Small intestine (tissue), 7 donors: Measurements from ENCODE around the gene GAMT. TPM values are rescaled to one million over a fixed set of nuclear protein-coding genes. Genes with fewer than 3 reads are reported as not detected.
"Not testable (repeated sequence)": the region's sequence is repeated elsewhere in the genome, so short reads cannot be mapped to it uniquely, and the experiment has no call there.

Experiments
- DNase-seq, 2 donors: peaks; one replicate each; pipeline versions ENCODE4 v3.0.0 to v3.0.0-alpha.2; 2013
- FAIRE-seq: peaks from 2 replicates; lab custom pipeline; 2012; peaks lifted over from hg19 to GRCh38; lab: Jason Lieb, UNC
- H3K27ac ChIP-seq, 3 donors: one replicate each; pipeline ENCODE4 v1.5.1; 2013; ENCODE audit warnings: low read length in 2 of 3, mild to moderate bottlenecking in 2 of 3, control low read depth in 1 of 3, inconsistent platforms in 1 of 3, low read depth in 1 of 3, moderate library complexity in 1 of 3
- H3K27me3 ChIP-seq, 3 donors: one replicate each; pipeline ENCODE4 v1.6.1; 2013; ENCODE audit warnings: low read length in 3 of 3, inconsistent platforms in 1 of 3; ENCODE audit not compliant: control insufficient read depth in 3 of 3, insufficient read depth in 3 of 3
- H3K36me3 ChIP-seq, 3 donors: one replicate each; pipeline ENCODE4 v1.6.1; 2013; ENCODE audit warnings: low read length in 3 of 3, inconsistent platforms in 1 of 3, low read depth in 1 of 3, mild to moderate bottlenecking in 1 of 3, moderate library complexity in 1 of 3; ENCODE audit not compliant: control insufficient read depth in 3 of 3, insufficient read depth in 2 of 3
- H3K4me1 ChIP-seq, 3 donors: one replicate each; pipeline ENCODE4 v1.6.1; 2013; ENCODE audit warnings: low read length in 2 of 3, inconsistent platforms in 1 of 3, low read depth in 1 of 3, mild to moderate bottlenecking in 1 of 3, moderate library complexity in 1 of 3; ENCODE audit not compliant: control insufficient read depth in 3 of 3, insufficient read depth in 2 of 3
- H3K4me3 ChIP-seq, 3 donors: one replicate each; pipeline ENCODE4 v1.5.1; 2013; ENCODE audit warnings: low read length in 3 of 3, control low read depth in 1 of 3, inconsistent platforms in 1 of 3, low read depth in 1 of 3, mild to moderate bottlenecking in 1 of 3, moderate library complexity in 1 of 3
- H3K9me3 ChIP-seq, 2 donors: one replicate each; pipeline ENCODE4 v1.6.1; 2013; ENCODE audit warnings: low read depth in 1 of 2, low read length in 1 of 2; ENCODE audit not compliant: control insufficient read depth in 2 of 2, insufficient read depth in 1 of 2
- WGBS, 3 donors: extraction: QIAGEN DNeasy Blood & Tissue Kit; methylation state at CpG; one replicate each; pipeline ENCODE4 v1.1.7; 2013; 5-methylcytosine and 5-hydroxymethylcytosine counted together
- polyA plus RNA-seq, 4 donors: library from polyadenylated mRNA; stranded (reverse) in 3 of 4; unstranded in 1 of 4; fragments of 200-250 nt in 3 of 4; fragments of 120-200 nt in 1 of 4; gene quantifications; one replicate each; pipeline versions ENCODE4 v1.2.1 to v1.2.3, GENCODE V29; 2013
- donor health status: healthy with polysubstance abuse.
- donor health status: control.
- donor health status: control.
- donor health status: Bipolar disorder and iron deficiency.
- donor health status: healthy.

GAMT gene
- polyA plus RNA-seq, 4 donors, result 1.1 to 25.7 (median 4.3) TPM

- H3K36me3 ChIP-seq, result peaks cover 17 to 98% (median 18%) of the 10 kb centered on the region in 3 donors
- H3K4me3 ChIP-seq, result no peak overlapping the region
- no peak for FAIRE-seq
- H3K27me3 ChIP-seq, result no peaks in the 10 kb centered on the region
- peak overlapping the region in 1 of 3 donors; percentile 47 for H3K27ac ChIP-seq
- no peak for DNase-seq
- peaks cover 0 to 32% (median 0%) of the 10 kb centered on the region in 3 donors for H3K4me1 ChIP-seq
- WGBS, 3 donors, result 88 to 93% (median 91%) methylated on average over 39 to 40 of the region's 40 CpGs
- no peaks in the 10 kb centered on the region for H3K9me3 ChIP-seq
Observed at GRCh38 chr19:1423436-1424191, 22.3 kb upstream of the GAMT start.

DNA sequence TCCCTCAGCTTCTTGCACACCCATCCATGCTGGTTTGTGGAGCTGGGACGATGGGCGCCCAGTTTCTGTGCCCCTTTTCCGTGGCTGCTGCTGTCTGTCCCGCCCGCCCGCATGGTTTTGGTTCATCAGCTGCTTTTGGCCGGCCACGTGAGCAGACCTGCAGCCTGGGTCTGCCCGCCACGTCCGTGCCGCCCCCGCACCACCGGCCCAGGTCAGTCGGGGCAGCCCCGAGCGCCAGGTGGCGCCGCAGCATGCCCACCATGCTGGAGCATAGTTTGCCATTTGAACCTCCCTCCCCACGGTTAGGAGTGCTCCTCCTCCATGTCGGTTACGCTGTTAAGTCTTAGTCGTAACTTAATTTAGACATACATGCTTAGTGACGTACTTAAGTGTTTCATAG, 21.6 kb upstream of the GAMT start:
- Histone ChIP-seq H3K9me3 (no peaks in the 10 kb centered on the region), H3K27ac (no peak overlapping the region), H3K27me3 (no peaks in the 10 kb centered on the region), H3K4me3 (no peak overlapping the region), H3K36me3 (peaks cover 16 to 98% (median 17%) of the 10 kb centered on the region in 3 donors), H3K4me1 (peaks cover 0 to 38% (median 0%) of the 10 kb centered on the region in 3 donors)
- no peak for DNase-seq
- FAIRE-seq, result no peak
- WGBS, 3 donors, result 87 to 94% (median 94%) methylated on average over 21 to 24 of the region's 24 CpGs

DNA sequence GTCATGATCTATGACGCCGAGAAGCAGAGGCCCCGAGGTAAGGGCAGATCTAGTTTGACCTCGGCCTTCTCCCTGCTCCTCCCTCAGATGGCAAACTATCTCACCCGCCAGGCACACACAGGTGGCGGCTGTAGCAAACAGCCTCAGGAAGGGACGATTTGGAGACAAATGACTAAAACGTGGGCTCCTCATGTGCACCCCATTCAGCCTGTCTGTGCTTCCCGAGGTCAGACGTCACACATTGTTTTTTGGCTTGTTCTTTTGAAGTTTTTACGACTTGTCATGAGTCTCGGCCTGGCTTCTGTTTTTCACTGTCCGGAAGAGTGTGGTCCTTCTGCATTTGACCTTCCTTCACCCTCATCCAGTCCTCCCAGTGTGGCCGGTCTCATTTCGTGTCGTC, 21.0 kb upstream of the GAMT start:
- no peak overlapping the region for H3K27ac ChIP-seq
- 76 to 84% (median 77%) methylated on average over 16 of the region's 16 CpGs for WGBS, 3 donors
- H3K4me3 ChIP-seq, result no peak overlapping the region
- peaks cover 16 to 98% (median 17%) of the 10 kb centered on the region in 3 donors for H3K36me3 ChIP-seq
- FAIRE-seq (no peak), DNase-seq (no peak)
- H3K9me3 ChIP-seq, result no peaks in the 10 kb centered on the region
- H3K4me1 ChIP-seq, result peaks cover 0 to 44% (median 0%) of the 10 kb centered on the region in 3 donors
- no peaks in the 10 kb centered on the region for H3K27me3 ChIP-seq

- FAIRE-seq (no peak), DNase-seq (no peak)
- no peak overlapping the region for H3K27ac ChIP-seq
- H3K36me3 ChIP-seq, result peaks cover 16 to 98% (median 17%) of the 10 kb centered on the region in 3 donors
- H3K4me3 ChIP-seq, result no peak overlapping the region
- no peaks in the 10 kb centered on the region for H3K27me3 ChIP-seq
- H3K4me1 ChIP-seq, result peaks cover 0 to 48% (median 0%) of the 10 kb centered on the region in 3 donors
- no peaks in the 10 kb centered on the region for H3K9me3 ChIP-seq
- WGBS, 3 donors, result 87 to 91% (median 91%) methylated on average over 20 to 22 of the region's 22 CpGs
Observed at GRCh38 chr19:1421958-1422305, 20.6 kb upstream of the GAMT start.

DNA sequence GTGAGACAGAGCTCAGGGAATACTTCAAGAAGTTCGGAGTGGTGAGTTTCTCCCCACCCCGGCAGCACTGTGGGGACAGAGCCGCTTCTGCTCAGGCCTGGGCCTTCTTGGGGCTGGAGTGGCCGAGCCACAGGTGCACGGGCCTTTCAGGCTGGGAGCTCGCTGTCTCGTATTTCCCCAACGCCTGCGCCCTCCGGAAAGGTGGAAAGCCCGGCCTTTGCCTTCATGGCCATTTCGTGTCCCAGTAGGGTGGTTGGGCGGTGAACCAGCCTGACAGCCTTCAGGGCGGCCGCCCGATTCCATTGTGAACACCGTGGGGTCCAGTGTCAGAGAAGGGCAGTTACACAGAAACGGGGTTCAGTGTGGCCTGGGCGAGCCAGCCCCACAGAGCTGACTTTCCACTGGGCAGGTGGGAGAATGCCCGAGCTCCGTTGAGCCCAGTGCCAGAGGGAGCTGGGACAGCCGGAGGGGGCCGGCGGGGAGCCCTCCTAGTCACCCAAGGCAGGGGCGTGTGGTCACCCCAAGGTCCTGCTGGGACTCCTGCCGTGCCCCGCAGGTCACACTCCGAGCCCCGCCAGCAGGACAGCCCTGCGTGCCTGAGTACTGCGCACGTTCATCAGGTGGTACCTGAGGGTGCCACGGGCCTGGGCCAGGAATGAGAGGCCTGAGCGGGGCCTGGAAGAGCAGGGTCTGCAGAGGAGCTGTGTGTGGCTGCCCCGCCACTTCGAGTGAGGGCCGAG, 20.0 kb upstream of the GAMT start:
- Histone ChIP-seq H3K4me3 (no peak overlapping the region), H3K9me3 (no peaks in the 10 kb centered on the region), H3K4me1 (peaks cover 0 to 54% (median 3%) of the 10 kb centered on the region in 3 donors), H3K27me3 (no peaks in the 10 kb centered on the region), H3K36me3 (peaks cover 16 to 98% (median 16%) of the 10 kb centered on the region in 3 donors), H3K27ac (no peak overlapping the region)
- DNase-seq (no peak), FAIRE-seq (no peak)
- 94 to 95% (median 94%) methylated on average over 37 of the region's 37 CpGs for WGBS, 3 donors

- 89 to 95% (median 91%) methylated on average over 14 to 15 of the region's 15 CpGs for WGBS, 3 donors
- FAIRE-seq, result no peak
- Histone ChIP-seq H3K36me3 (peaks cover 15 to 98% (median 18%) of the 10 kb centered on the region in 3 donors), H3K27me3 (no peaks in the 10 kb centered on the region), H3K9me3 (no peaks in the 10 kb centered on the region), H3K27ac (no peak overlapping the region), H3K4me3 (no peak overlapping the region), H3K4me1 (peaks cover 7 to 58% (median 11%) of the 10 kb centered on the region in 3 donors)
- DNase-seq, result no peak
Observed at GRCh38 chr19:1420590-1420989, 19.2 kb upstream of the GAMT start.

DNA sequence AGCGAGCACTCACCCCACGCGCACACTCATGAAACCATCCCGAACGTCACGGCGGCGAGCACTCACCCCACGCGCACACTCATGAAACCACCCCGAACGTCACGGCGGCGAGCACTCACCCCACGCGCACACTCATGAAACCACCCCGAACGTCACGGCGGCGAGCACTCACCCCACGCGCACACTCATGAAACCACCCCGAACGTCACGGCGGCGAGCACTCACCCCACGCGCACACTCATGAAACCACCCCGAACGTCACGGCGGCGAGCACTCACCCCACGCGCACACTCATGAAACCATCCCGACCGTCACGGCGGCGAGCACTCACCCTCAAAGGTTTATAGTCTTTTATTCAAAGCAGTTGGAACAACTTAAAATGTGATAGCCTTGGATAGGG, 18.7 kb upstream of the GAMT start:
- 96 to 99% (median 97%) methylated on average over 24 to 32 of the region's 43 CpGs for whole genome bisulfite sequencing, 3 donors
- peaks cover 15 to 94% (median 18%) of the 10 kb centered on the region in 3 donors for H3K36me3 ChIP-seq
- not testable (repeated sequence) for H3K9me3 ChIP-seq, DNase-seq, H3K27ac ChIP-seq, H3K27me3 ChIP-seq, H3K4me3 ChIP-seq, FAIRE-seq
- peaks cover 7 to 58% (median 14%) of the 10 kb centered on the region in 3 donors for H3K4me1 ChIP-seq

DNA sequence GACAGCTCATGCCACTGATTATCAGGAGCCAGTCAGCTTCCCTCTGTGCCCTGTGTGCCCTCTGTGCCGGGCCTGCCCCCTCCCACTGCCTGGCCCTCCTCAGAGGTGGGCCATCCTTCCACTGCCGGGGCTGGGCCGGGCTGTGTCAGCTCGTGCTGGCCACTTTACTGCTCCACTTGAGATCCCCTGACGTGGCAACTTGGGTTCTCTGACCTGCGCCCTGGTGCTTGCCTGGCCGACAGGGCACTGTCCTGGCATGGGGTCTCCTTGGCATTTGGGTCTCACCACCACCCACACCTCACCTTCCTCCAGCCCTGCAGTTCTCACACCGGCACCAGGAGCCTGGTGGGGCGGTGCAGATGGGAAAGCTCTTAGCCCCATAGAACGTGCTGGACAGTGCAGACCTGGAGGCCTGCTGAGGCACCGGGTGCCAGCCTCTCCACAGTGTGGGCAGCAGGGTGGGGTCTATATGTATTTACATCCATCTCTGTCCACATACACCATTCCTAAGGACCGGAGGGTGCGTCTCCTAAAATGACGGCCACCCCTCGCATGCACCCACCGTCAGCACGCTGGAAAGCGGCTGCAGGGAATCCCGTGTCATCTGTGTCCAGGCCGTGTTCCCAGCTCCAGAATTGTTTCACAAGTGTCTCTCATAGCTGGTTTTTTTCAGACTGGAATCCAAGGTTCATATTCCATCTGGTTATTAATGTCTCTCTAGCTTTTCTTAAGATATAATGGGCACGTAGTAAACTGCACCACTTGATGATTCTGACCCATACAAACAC, 17.8 kb upstream of the GAMT start:
- Histone ChIP-seq H3K4me3 (no peak overlapping the region), H3K36me3 (peaks cover 14 to 93% (median 18%) of the 10 kb centered on the region in 3 donors), H3K9me3 (no peaks in the 10 kb centered on the region), H3K27me3 (no peaks in the 10 kb centered on the region), H3K27ac (peak overlapping the region in 1 of 3 donors; percentile 54), H3K4me1 (peaks cover 7 to 54% (median 14%) of the 10 kb centered on the region in 3 donors)
- no peak for FAIRE-seq
- peak in 1 of 2 donors; percentile 47 for DNase-seq
- 79 to 85% (median 82%) methylated on average over 21 of the region's 21 CpGs for WGBS, 3 donors
